HG02973 (cell line): ENCODE data around the gene MRPL46.
"Not testable (repeated sequence)": the region's sequence is repeated elsewhere in the genome, so short reads cannot be mapped to it uniquely, and the experiment has no call there.

Experiments
- ATAC-seq: cut with Tn5 transposase; IDR thresholded peaks from one replicate; pipeline ENCODE4 v1.9.1; 2021; ENCODE audit warnings: moderate library complexity; ENCODE audit not compliant: unreplicated experiment

MRPL46 gene

GRCh38 chr15:88479169-88479568 is 12.0 kb upstream of the MRPL46 start:
- ATAC-seq, result no peak

DNA sequence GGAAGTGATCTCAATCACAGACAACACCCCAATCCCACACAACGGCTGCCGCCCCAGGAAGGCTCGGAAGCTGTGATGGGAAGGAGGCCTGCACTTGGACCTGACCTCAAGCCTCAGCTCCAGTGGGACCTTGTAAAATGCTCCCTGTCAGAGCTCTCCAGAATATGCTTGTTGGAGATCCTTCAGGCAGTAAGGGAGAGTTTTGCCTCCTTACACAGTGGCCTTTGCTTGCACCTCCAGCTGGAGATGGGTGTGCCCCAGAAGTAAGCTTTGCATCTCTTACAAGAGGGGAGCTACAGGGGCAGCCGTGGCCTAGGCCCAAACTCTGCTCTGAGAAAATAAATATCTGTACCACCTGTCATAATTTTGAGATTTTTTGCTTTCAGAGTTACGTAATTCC is 10.7 kb upstream of the MRPL46 start:
- no peak for ATAC-seq

DNA sequence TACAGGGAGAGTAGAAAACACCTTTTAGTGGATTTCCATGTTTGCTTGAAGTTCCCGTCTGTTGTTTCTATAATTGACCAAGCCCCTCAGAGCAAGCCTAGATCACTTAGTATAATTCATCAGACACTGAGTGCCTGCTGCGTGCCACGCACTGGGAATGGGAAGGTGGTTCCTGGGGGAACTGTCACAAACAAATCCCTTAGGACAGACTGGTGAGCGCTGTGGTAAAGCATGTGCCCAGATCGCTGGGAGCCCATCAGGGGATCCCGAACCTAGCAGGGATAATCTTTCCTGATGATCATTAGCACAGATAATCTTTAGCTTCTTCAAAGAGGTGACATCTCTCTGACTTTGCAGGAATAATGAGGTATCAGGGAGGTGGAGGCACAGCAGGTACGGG is 9.9 kb upstream of the MRPL46 start:
- no peak for ATAC-seq

- no peak for ATAC-seq
These were observed 9.5 kb upstream of the MRPL46 start for GRCh38 chr15:88476635-88477060.

DNA sequence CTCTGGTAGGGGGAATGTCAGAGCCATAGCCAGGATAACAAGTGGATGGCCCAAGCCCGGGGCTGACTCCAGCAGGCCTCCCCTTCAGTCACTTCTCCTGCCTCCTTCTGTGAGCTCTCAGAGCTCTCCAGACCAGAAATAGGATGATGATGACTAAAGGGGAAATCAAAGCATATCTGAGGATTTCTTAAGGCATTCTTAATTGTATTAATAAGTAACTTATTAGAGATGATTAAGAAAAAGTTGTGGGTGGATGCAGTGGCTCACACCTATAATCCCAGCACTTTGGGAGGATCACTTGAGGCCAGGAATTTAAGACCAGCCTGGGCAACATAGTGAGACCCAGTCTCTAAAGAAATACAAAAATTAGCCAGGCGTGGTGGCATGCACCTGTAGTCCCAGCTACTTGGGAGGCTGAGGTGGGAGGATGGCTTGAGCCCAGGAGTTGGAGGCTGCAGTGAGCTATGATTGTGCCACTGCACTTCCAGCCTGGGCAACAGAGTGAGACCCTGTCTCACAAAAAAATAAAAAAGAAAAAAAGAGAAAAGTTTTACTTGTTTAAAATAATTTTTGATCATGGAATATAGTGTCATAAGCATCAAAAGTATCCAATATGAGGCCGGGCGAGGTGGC is 6.6 kb upstream of the MRPL46 start:
- not testable (repeated sequence) for ATAC-seq

DNA sequence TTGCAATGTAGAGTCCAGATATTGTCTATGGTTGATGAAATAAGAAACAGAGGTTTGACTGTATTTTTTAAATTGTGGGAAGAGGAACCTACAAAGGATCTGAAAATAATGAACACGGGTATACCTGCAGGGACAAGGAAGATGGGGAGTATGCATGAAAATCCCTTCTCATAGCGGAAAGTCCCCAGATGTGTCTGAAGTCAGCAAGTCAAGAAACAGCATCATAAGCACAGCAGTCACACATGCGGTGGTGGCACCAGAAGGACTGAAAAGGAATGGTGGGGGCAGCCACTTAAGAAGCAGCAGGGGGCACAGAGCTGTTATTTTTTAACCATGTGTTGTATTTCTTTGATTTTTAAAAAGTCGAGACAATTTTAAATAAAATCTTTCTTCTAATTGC is 5.0 kb upstream of the MRPL46 start:
- no peak for ATAC-seq

DNA sequence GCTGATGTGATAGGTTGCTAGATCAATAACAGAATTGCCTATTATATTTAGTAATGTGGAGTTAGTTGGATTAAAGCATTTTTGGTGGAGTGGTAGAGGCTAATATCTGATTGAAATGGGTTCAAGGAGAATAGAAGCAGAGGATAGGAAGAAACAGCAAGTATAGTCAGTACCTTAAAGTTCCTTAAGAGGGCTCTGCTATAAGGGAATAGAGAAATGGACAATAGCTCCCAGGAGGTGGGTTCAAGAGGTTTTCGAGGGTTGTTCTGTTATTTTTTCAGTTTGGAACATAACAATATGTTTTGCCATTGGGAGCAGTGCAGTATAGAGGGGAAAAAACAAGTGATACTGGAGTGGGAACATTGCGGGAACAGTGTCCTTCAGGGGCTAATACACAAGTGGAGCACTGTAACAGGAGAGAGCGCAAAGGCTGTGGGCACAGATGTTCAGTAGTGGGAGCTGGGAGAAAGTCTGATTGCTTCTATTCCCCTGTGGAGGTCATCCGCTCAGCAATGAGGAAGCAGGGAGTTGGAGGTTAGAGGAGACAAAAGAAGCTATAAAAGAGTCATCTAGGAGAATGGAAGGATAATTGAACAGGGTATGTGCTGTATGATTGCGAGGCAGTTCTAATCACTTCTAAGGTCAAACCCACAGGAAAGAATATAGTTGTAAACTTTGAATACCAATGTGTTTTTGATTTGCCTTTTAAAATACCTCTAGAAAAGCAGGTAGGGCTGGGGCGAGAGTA is 3.6 kb upstream of the MRPL46 start:
- no peak for ATAC-seq

GRCh38 chr15:88469321-88469720 is 2.1 kb upstream of the MRPL46 start:
- ATAC-seq, result no peak

- not testable (repeated sequence) for ATAC-seq
These were observed 1.5 kb upstream of the MRPL46 start for GRCh38 chr15:88468721-88469120.

GRCh38 chr15:88467935-88468528 is 844 bp upstream of the MRPL46 start:
- ATAC-seq, result peak; percentile 6

GRCh38 chr15:88465633-88466224 is 1.5 kb downstream of the MRPL46 start:
- ATAC-seq, result no peak

DNA sequence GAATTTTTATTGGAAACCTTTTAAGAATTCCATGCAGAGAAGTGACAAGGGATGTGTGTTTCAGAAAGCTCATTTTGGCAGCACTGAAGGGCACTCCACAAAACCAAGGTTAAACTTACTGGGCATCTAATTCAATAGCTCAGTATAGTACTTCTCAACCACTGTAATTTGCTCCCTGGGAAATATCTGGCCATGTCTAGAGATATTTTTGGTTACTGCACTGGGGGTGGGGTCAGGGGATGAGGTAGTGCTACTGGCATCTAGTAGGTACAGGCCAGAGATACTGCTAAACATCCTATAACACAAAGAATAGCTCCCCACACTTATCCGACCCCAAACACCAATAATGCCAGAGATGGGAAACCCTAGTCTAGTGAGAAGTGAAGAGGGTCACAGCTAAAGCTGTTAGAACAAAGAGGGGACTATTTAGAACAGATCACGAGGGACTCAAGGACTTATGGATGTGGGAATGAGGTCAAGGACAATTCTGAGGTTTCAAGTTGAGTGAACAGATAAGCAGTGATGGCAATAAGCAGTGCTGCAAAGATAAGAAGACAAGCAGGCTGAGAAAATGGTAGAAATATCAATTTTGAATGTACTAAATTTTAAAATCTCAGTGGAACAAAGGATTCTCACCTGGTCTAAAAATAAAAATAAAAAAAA is 3.2 kb downstream of the MRPL46 start:
- ATAC-seq, result no peak

- ATAC-seq, result no peak
These were observed 10.5 kb downstream of the MRPL46 start for GRCh38 chr15:88456733-88457132.

DNA sequence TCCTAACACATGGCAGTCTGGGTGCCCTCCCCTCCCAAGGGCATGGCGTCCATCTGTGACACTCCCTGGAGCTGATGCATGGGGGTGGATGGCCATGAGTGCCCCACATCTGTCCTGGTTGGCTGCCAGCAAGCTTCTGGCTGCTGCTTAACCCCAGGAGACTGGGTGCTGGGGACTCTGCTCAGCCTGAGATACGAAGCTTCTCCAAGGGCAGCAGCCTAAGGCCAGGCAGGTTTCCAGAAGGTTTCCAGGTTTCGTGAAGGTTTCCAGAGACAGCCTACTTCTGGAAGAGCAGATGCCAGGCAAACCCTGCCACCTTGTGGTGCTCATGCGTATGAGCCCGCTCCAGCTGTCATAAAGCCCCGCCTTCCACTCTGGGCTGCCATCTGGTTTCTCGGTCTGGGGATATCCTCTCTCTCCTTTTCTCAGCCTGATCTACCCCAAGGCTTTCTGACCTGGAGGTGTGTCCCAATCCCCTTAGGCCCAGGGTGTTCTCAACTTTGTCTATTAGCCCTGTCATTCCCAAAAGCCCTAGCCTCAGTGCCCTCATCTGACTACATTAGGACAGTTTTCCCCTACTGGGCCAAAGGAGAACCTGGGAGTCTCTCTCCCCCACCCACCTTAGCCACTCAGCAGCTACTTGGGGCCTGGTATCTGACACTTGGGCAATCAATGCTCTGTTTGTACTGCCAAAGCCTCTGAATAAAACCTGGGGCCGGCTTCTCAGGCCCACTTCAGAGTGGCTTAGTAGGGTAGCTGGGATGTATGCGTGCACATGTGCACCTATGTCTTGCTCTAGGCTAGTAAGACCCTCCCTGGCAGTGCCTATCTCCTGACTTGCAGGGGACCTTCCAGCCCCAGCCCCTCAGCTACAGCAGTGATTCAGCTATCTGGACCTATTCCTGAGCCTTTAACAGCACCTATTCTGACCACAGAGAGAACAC is 12.0 kb downstream of the MRPL46 start:
- peak; percentile 92 for ATAC-seq

DNA sequence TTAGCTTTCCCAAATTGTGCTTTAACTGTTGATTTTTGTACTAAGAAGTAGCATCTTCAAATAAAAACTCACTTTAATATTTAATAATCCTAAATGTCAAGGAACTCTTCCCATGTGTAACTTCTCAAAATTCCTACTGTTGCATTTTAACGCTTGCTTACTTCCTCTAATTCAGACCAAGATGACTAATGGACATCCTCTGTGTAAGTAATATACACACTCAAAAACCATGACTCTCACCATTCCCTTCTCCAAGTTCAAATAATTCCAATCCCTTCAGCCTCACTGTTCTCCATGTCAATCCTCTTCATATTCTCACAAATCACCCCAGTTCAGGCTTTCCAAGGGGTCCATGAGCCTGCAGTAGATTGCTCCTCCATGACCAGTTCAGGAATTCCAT is 13.0 kb downstream of the MRPL46 start:
- ATAC-seq, result no peak

GRCh38 chr15:88453651-88454050 is 13.5 kb downstream of the MRPL46 start:
- no peak for ATAC-seq

DNA sequence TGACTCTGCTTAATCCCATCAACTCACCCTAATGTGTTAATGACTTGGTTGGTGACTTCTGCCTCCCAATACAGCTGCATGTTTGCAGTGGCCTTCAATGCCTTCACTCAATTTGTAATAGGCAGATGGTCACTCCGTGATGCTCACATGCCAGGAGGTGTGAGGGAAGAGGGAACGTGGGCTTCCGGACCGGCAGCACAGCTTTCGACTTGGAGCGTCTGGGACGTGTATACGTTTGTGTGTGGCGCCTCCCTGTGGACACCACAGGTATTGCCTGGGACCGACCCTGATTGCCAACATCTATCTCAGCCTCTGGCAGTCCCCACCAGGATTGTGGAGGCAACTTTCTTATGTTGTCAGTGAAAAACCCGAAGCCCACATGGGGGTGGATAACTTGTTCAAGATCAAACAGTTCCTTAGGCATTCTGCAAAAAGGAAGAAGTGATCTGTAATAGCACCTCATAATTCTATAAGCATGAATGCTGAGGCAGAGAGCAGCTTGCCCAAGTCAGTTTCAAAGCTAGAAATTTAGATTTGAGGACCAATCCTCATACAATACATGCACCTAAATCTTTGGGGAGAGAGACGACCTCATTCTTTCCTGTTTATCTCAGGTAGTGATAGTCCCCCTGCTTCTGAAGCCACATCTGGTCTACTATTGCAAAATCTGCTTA is 16.9 kb downstream of the MRPL46 start:
- ATAC-seq, result peak; percentile 54

GRCh38 chr15:88449581-88449980 is 17.6 kb downstream of the MRPL46 start:
- ATAC-seq, result no peak

GRCh38 chr15:88448991-88449461 is 18.2 kb downstream of the MRPL46 start:
- no peak for ATAC-seq

DNA sequence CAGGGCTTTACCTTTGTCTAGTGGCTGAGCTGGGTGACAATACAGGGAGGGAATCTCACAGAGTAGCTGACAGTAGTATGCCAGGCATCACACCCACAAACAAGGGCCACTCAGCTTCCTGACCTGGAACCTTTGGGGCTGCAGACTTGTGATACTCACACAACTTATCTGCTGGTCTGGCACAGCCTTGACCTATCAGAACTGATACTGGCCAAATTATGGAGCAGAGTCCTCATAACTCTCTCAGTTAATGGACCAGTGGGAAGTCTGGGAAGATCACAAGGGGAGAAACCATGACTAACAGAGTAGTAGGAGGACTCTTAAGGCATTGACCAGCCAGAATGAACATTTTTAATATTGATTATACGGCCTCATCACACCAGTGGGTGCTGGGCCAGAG is 19.4 kb downstream of the MRPL46 start:
- ATAC-seq, result no peak
